ENCODE measurements around the gene ACYP1. TPM values are rescaled to one million over a fixed set of nuclear protein-coding genes. Genes with fewer than 3 reads are reported as not detected.

ACYP1 gene
- total and polyA plus RNA-seq, 2 experiments from 2014 or later: 7.1 to 19.5 TPM

DNA sequence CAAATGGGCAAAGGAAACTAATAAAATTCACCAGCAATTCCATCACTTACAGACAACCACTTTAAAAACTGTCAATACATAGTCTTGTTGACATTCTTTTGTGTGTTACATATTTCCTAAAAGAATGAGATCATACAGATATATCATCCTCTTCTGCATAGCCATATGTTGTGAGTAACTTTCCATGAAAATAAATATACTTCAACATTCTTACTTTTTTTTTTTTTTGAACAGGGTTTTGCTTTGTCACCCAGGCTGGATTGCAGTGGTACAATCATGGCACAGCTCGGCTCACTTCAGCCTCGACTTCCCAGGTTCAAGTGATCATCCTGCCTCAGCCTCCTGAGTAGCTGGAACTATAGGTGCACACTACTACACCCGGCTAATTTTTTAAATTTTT is 26.5 kb upstream of the ACYP1 start:
- WGBS (ENCODE audit: low lambda C conversion rate, missing lambda C conversion rate): 83% methylated on average over 3 of the region's 3 CpGs
- no peak overlapping the region for H3K4me2 ChIP-seq
- no peaks in the 10 kb centered on the region for H3K9me2 ChIP-seq (replicated peaks; ENCODE audit: insufficient read depth)
- H3K27ac ChIP-seq: no peak overlapping the region
- H4K20me1 ChIP-seq (ENCODE audit: insufficient read depth, poor library complexity, severe bottlenecking): no peaks in the 10 kb centered on the region
- H3K36me3 ChIP-seq (replicated peaks; ENCODE audit: insufficient read depth, low read depth): no peaks in the 10 kb centered on the region
- H3K4me1 ChIP-seq (ENCODE audit: insufficient read depth): no peaks in the 10 kb centered on the region
- no peak overlapping the region for H2AFZ ChIP-seq
- no peaks in the 10 kb centered on the region for H3K27me3 ChIP-seq
- H3K79me2 ChIP-seq: no peaks in the 10 kb centered on the region
- no peak for TF ChIP-seq EZH2phosphoT487 (IDR thresholded peaks at IDR 0.05; ENCODE audit: low read depth, severe bottlenecking, unreplicated experiment)
- TF ChIP-seq, protein P1, sequence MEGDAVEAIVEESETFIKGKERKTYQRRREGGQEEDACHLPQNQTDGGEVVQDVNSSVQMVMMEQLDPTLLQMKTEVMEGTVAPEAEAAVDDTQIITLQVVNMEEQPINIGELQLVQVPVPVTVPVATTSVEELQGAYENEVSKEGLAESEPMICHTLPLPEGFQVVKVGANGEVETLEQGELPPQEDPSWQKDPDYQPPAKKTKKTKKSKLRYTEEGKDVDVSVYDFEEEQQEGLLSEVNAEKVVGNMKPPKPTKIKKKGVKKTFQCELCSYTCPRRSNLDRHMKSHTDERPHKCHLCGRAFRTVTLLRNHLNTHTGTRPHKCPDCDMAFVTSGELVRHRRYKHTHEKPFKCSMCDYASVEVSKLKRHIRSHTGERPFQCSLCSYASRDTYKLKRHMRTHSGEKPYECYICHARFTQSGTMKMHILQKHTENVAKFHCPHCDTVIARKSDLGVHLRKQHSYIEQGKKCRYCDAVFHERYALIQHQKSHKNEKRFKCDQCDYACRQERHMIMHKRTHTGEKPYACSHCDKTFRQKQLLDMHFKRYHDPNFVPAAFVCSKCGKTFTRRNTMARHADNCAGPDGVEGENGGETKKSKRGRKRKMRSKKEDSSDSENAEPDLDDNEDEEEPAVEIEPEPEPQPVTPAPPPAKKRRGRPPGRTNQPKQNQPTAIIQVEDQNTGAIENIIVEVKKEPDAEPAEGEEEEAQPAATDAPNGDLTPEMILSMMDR (IDR thresholded peaks at IDR 0.05; ENCODE audit: poor library complexity): no peak
- TF ChIP-seq EZH2 (IDR thresholded peaks at IDR 0.05; ENCODE audit: borderline replicate concordance): no peak
- DNase-seq (ENCODE audit: low spot score): no peak
- H3K9me3 ChIP-seq (ENCODE audit: low read depth): no peaks in the 10 kb centered on the region
- H3K4me3 ChIP-seq: no peak overlapping the region

DNA sequence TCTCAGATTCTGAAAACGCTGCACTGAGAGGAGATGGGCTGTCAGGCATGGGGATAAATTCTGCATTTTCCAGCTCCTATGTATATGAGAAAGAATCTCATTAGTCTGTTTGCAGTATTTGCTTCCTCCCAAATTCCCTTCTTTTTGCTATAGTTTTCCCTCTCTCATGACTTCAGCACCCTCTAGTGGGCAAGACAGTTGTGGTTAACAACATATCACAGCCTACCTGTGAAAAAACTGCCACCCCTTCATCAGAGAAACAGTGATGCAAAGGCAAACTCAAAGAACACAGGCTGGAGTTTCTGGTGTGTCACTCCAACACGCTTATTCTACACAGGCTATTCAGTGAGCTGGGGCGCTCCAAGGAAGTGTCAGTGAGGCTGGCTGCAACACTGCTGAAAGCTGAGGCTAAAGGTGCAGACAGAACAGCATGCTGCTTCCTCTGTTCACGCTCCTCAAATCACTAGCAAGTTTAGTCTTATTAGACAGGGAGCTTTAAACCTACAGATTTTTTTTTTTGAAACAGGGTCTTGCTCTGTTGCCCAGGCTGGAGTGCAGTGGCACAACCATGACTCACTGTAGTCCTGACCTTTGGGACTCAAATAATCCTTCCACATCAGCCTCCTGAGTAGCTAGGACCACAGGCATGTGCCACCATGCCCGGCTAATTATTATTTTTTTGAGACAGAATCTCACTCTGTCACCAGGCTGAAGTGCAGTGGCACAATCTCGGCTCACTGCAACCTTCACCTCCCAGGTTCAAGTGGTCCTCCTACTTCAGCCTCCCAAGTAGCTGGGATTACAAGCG is 24.9 kb upstream of the ACYP1 start:
- H4K20me1 ChIP-seq (ENCODE audit: insufficient read depth, poor library complexity, severe bottlenecking): no peaks in the 10 kb centered on the region
- no peaks in the 10 kb centered on the region for H3K79me2 ChIP-seq
- no peaks in the 10 kb centered on the region for H3K9me2 ChIP-seq (replicated peaks; ENCODE audit: insufficient read depth)
- no peaks in the 10 kb centered on the region for H3K27me3 ChIP-seq
- no peaks in the 10 kb centered on the region for H3K4me1 ChIP-seq (ENCODE audit: insufficient read depth)
- H3K36me3 ChIP-seq (replicated peaks; ENCODE audit: insufficient read depth, low read depth): no peaks in the 10 kb centered on the region
- no peak overlapping the region for H3K27ac ChIP-seq
- peak; percentile 86 for DNase-seq (ENCODE audit: low spot score)
- no peak overlapping the region for H3K4me2 ChIP-seq
- no peaks in the 10 kb centered on the region for H3K9me3 ChIP-seq (ENCODE audit: low read depth)
- no peak overlapping the region for H2AFZ ChIP-seq
- TF ChIP-seq, protein P1 (IDR thresholded peaks at IDR 0.05; ENCODE audit: poor library complexity): peak; percentile 86
- TF ChIP-seq EZH2phosphoT487 (IDR thresholded peaks at IDR 0.05; ENCODE audit: low read depth, severe bottlenecking, unreplicated experiment) (no peak), EZH2 (IDR thresholded peaks at IDR 0.05; ENCODE audit: borderline replicate concordance) (no peak)
- WGBS (ENCODE audit: low lambda C conversion rate, missing lambda C conversion rate): 57% methylated on average over 7 of the region's 7 CpGs
- H3K4me3 ChIP-seq: no peak overlapping the region

GRCh38 chr14:75088153-75088552 is 24.3 kb upstream of the ACYP1 start:
- WGBS (ENCODE audit: low lambda C conversion rate, missing lambda C conversion rate): 59% methylated on average over 2 of the region's 2 CpGs
- no peak for DNase-seq (ENCODE audit: low spot score)
- Histone ChIP-seq H3K9me3 (ENCODE audit: low read depth) (no peaks in the 10 kb centered on the region), H3K4me1 (ENCODE audit: insufficient read depth) (no peaks in the 10 kb centered on the region), H3K27me3 (no peaks in the 10 kb centered on the region), H3K4me2 (no peak overlapping the region), H4K20me1 (ENCODE audit: insufficient read depth, poor library complexity, severe bottlenecking) (no peaks in the 10 kb centered on the region), H2AFZ (no peak overlapping the region), H3K27ac (no peak overlapping the region), H3K36me3 (replicated peaks; ENCODE audit: insufficient read depth, low read depth) (no peaks in the 10 kb centered on the region), H3K79me2 (no peaks in the 10 kb centered on the region), H3K4me3 (no peak overlapping the region), H3K9me2 (replicated peaks; ENCODE audit: insufficient read depth) (no peaks in the 10 kb centered on the region)
- TF ChIP-seq EZH2 (IDR thresholded peaks at IDR 0.05; ENCODE audit: borderline replicate concordance): no peak
- no peak for TF ChIP-seq EZH2phosphoT487 (IDR thresholded peaks at IDR 0.05; ENCODE audit: low read depth, severe bottlenecking, unreplicated experiment)
- TF ChIP-seq, protein P1 (IDR thresholded peaks at IDR 0.05; ENCODE audit: poor library complexity): no peak

Data from hepatocyte (in vitro differentiated cells).